SK-N-SH treated with all-trans-retinoic acid at 6 μM for 48 hours (cell line): ENCODE data around the gene SUMO3.

Experiments
- ATAC-seq: fragments of 200-7000 bp; cut with Tn5 transposase; 3 replicates; pipeline ENCODE4 v1.9.1; 2020; ENCODE audit warnings: mild to moderate bottlenecking, moderate library complexity
- ARNTL ChIP-seq: fragments of 450-650 bp; formaldehyde crosslinking; IDR thresholded peaks from 2 replicates; pipeline ENCODE4 v1.5.0; 2020; ENCODE audit warnings: low read depth, mild to moderate bottlenecking, moderate library complexity, borderline replicate concordance
- BACH2 ChIP-seq: fragments of 250-450 bp; sonication (Bioruptor Pico); IDR thresholded peaks from 2 replicates; pipeline ENCODE4 v1.9.0; 2021; ENCODE audit warnings: mild to moderate bottlenecking, borderline replicate concordance
- CREB5 ChIP-seq: fragments of 250-450 bp; sonication (Bioruptor Pico); IDR thresholded peaks from 2 replicates; pipeline ENCODE4 v1.5.1; 2020; ENCODE audit warnings: low read depth, mild to moderate bottlenecking, moderate library complexity
- CSDC2 ChIP-seq: fragments of 250-450 bp; sonication (Bioruptor Pico); IDR thresholded peaks from 2 replicates; pipeline ENCODE4 v1.5.0; 2020; ENCODE audit warnings: mild to moderate bottlenecking, moderate library complexity
- ESRRG ChIP-seq: fragments of 250-450 bp; sonication (Bioruptor Pico); IDR thresholded peaks from 2 replicates; pipeline ENCODE4 v1.6.1; 2021; ENCODE audit warnings: mild to moderate bottlenecking
- GLIS3 ChIP-seq: fragments of 250-450 bp; sonication (Bioruptor Pico); IDR thresholded peaks from 2 replicates; pipeline ENCODE4 v1.5.0; 2020; ENCODE audit warnings: mild to moderate bottlenecking, moderate library complexity
- OSR1 ChIP-seq: fragments of 250-450 bp; sonication (Bioruptor Pico); IDR thresholded peaks from 2 replicates; pipeline ENCODE4 v1.8.0; 2022; ENCODE audit warnings: moderate library complexity, mild to moderate bottlenecking, inconsistent platforms
- PATZ1 ChIP-seq: fragments of 250-450 bp; sonication (Bioruptor Pico); IDR thresholded peaks from 2 replicates; pipeline ENCODE4 v1.8.0; 2020; ENCODE audit warnings: mild to moderate bottlenecking, moderate library complexity, borderline replicate concordance
- SNAI2 ChIP-seq: fragments of 250-450 bp; sonication (Bioruptor Pico); IDR thresholded peaks from 2 replicates; pipeline ENCODE4 v1.5.0; 2020; ENCODE audit warnings: mild to moderate bottlenecking, moderate library complexity
- TCF4 ChIP-seq: fragments of 250-450 bp; sonication (Bioruptor Pico); IDR thresholded peaks from 2 replicates; pipeline ENCODE4 v1.8.0; 2021; ENCODE audit warnings: mild to moderate bottlenecking, moderate library complexity, borderline replicate concordance
- TOX ChIP-seq: fragments of 250-450 bp; sonication (Bioruptor Pico); IDR thresholded peaks from 2 replicates; pipeline ENCODE4 v1.8.0; 2021; ENCODE audit warnings: mild to moderate bottlenecking, moderate library complexity, borderline replicate concordance
- TSHZ2 ChIP-seq: fragments of 250-450 bp; sonication (Bioruptor Pico); IDR thresholded peaks from 2 replicates; pipeline ENCODE4 v1.5.0; 2020; ENCODE audit warnings: mild to moderate bottlenecking, moderate library complexity
- ZFP3 ChIP-seq: fragments of 250-450 bp; sonication (Bioruptor Pico); IDR thresholded peaks from 2 replicates; pipeline ENCODE4 v1.5.0; 2020; ENCODE audit warnings: mild to moderate bottlenecking, moderate library complexity
- ZFP30 ChIP-seq: fragments of 450-650 bp; formaldehyde crosslinking; IDR thresholded peaks from 2 replicates; pipeline ENCODE4 v1.5.0; 2022; ENCODE audit warnings: mild to moderate bottlenecking, moderate library complexity
- ZNF565 ChIP-seq: fragments of 450-650 bp; formaldehyde crosslinking; conservative IDR thresholded peaks from 2 replicates; pipeline ENCODE4 v1.5.0; 2020; ENCODE audit warnings: low read depth, mild to moderate bottlenecking, moderate library complexity
- ZNF70 ChIP-seq: fragments of 450-650 bp; formaldehyde crosslinking; IDR thresholded peaks from 2 replicates; pipeline ENCODE4 v1.5.0; 2020; ENCODE audit warnings: mild to moderate bottlenecking, moderate library complexity
- ZNF8 ChIP-seq: fragments of 450-650 bp; formaldehyde crosslinking; IDR thresholded peaks from 2 replicates; pipeline ENCODE4 v1.5.0; 2020; ENCODE audit warnings: mild to moderate bottlenecking, moderate library complexity
- TF ChIP-seq, protein P1 (sequence below): fragments of 250-450 bp; sonication (Bioruptor Pico); IDR thresholded peaks from 2 replicates; pipeline ENCODE4 v1.8.0; 2021; ENCODE audit warnings: low read depth, mild to moderate bottlenecking, moderate library complexity, borderline replicate concordance

SUMO3 gene

GRCh38 chr21:44802396-44803153 is 15.3 kb downstream of the SUMO3 start:
- peak; percentile 49 for ATAC-seq
- TF ChIP-seq ZNF565 (no peak), ZFP30 (CRISPR knock-in tag) (no peak), SNAI2 (CRISPR knock-in tag) (no peak), BACH2 (CRISPR knock-in tag) (no peak), ZNF8 (CRISPR knock-in tag) (no peak), TSHZ2 (CRISPR knock-in tag) (no peak), ARNTL (CRISPR knock-in tag) (no peak), ESRRG (CRISPR knock-in tag) (no peak), GLIS3 (CRISPR knock-in tag) (no peak), TOX (CRISPR knock-in tag) (no peak), TCF4 (no peak)

GRCh38 chr21:44801468-44802395 is 16.1 kb downstream of the SUMO3 start, which contains the start of gene UBE2G2:
Gene UBE2G2 (minus strand): TSS chr21:44801820. CDS start chr21:44801748, 72 bp downstream.
- ATAC-seq, result peak; percentile 92
- TF ChIP-seq ZFP30 (CRISPR knock-in tag) (no peak), ARNTL (CRISPR knock-in tag) (no peak), TSHZ2 (CRISPR knock-in tag) (peak; percentile 65; the same call in 1 of the 2 replicates), ZFP3 (CRISPR knock-in tag) (peak; percentile 45; the same call in 1 of the 2 replicates), CSDC2 (CRISPR knock-in tag) (0 out of 2 replicates have a peak, but pooled peaks have one; percentile 67)
- TF ChIP-seq, all 23 proteins: peak for 3

DNA sequence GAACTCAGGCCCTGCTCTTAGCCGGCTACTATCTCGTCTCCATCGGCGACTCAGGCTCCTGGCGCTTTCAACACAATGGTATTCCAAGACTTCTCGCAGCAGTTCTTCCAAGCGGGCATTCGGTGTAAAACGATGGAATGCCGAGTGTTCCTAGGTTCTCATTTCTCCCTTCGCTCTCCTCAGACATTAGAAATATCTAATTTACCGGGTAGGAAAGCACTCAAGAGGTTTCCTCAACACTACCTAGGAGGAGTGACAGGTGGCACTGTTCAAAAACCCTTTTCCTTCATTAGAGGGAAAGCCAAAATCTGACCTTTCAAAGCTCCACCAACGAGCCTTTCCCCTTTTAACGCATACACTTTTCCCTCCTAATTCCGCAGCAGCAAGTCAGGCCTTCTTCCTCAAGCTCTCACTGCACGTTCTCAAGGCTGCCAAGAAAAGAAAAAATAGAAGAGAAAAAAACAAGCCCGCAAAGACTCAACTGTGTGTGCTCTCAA is 16.8 kb downstream of the SUMO3 start:
- peak; percentile 61 for ATAC-seq
- TF ChIP-seq TOX (CRISPR knock-in tag) (no peak), PATZ1 (no peak), OSR1 (CRISPR knock-in tag) (no peak), ZNF8 (CRISPR knock-in tag) (no peak), BACH2 (CRISPR knock-in tag) (no peak), SNAI2 (CRISPR knock-in tag) (no peak), CREB5 (CRISPR knock-in tag) (no peak), CSDC2 (CRISPR knock-in tag) (no peak), ZNF70 (CRISPR knock-in tag) (no peak), ESRRG (CRISPR knock-in tag) (no peak), ZNF565 (no peak), GLIS3 (CRISPR knock-in tag) (no peak), TCF4 (no peak), ZFP3 (CRISPR knock-in tag) (no peak)
- TF ChIP-seq, protein P1, sequence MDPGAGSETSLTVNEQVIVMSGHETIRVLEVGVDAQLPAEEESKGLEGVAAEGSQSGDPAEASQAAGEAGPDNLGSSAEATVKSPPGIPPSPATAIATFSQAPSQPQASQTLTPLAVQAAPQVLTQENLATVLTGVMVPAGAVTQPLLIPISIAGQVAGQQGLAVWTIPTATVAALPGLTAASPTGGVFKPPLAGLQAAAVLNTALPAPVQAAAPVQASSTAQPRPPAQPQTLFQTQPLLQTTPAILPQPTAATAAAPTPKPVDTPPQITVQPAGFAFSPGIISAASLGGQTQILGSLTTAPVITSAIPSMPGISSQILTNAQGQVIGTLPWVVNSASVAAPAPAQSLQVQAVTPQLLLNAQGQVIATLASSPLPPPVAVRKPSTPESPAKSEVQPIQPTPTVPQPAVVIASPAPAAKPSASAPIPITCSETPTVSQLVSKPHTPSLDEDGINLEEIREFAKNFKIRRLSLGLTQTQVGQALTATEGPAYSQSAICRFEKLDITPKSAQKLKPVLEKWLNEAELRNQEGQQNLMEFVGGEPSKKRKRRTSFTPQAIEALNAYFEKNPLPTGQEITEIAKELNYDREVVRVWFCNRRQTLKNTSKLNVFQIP, result no peak
